ENCODE data around the gene TUBB3.

DNA sequence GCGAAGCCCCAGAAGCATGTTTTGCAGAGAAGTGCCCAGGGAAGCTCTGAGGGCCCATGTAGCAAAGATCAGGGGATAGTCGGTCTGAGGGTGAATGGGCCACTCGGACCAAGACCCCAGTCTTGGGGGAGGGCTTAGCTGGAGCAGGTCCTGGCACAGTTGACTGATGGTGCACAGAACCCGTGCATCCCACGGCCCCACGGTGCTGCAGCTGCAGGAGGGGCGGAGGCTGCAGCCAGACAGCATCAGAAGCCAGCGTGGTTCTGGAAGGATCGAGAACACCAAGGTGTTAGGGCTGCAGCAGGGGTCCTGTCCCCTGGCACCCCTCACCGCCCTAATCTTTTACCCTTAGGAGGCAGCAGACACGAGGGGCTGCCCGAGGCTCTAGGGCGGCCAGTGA, 11.0 kb upstream of the TUBB3 start:
- TF ChIP-seq POLR2A (IDR thresholded peaks at IDR 0.05) (no peak), POLR2AphosphoS5 (IDR thresholded peaks at IDR 0.05) (no peak)
- TF ChIP-seq, protein P1, sequence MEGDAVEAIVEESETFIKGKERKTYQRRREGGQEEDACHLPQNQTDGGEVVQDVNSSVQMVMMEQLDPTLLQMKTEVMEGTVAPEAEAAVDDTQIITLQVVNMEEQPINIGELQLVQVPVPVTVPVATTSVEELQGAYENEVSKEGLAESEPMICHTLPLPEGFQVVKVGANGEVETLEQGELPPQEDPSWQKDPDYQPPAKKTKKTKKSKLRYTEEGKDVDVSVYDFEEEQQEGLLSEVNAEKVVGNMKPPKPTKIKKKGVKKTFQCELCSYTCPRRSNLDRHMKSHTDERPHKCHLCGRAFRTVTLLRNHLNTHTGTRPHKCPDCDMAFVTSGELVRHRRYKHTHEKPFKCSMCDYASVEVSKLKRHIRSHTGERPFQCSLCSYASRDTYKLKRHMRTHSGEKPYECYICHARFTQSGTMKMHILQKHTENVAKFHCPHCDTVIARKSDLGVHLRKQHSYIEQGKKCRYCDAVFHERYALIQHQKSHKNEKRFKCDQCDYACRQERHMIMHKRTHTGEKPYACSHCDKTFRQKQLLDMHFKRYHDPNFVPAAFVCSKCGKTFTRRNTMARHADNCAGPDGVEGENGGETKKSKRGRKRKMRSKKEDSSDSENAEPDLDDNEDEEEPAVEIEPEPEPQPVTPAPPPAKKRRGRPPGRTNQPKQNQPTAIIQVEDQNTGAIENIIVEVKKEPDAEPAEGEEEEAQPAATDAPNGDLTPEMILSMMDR (IDR thresholded peaks at IDR 0.05 in 8 of 11, conservative IDR thresholded peaks at IDR 0.05 in 3 of 11), result no peak
